Adrenal gland (tissue), 12 donors: ENCODE measurements around the gene QSOX2. TPM values are rescaled to one million over a fixed set of nuclear protein-coding genes. Genes with fewer than 3 reads are reported as not detected.
A peak's percentile ranks its signal among the peaks of the same experiment; 100 is the strongest.

ENCODE experiments used
- DNase-seq, 7 donors: peaks; one replicate each; pipeline ENCODE4 v3.0.0-alpha.2; 2019 to 2020
- H3K27ac ChIP-seq, 5 donors: fragments of 200-600 bp; sonication (generic) in 4 of 5; 1 replicate in 3 of 5; 2 replicates in 2 of 5; pipeline versions ENCODE4 v1.5.1 to v1.8.0; 2016 to 2020; ENCODE audit warnings: mild to moderate bottlenecking in 1 of 5
- H3K27me3 ChIP-seq: fragments of 200-600 bp; 2 replicates; pipeline ENCODE4 v1.8.0; 2021
- H3K36me3 ChIP-seq, 2 donors: fragments of 200-600 bp; replicated peaks in 1 of 2; 1 replicate in 1 of 2; 2 replicates in 1 of 2; pipeline versions ENCODE4 v1.5.1 to v1.8.0; 2018 to 2022
- H3K4me1 ChIP-seq, 2 donors: fragments of 200-600 bp; replicated peaks in 1 of 2; 1 replicate in 1 of 2; 2 replicates in 1 of 2; pipeline versions ENCODE4 v1.5.1 to v1.8.0; 2018 to 2021
- H3K4me3 ChIP-seq, 4 donors: fragments of 200-600 bp; sonication (generic) in 3 of 4; one replicate each; pipeline ENCODE4 v1.5.1; 2016 to 2018
- H3K9me3 ChIP-seq, 3 donors: fragments of 200-600 bp; sonication (generic) in 1 of 3; replicated peaks in 1 of 3; 1 replicate in 2 of 3; 2 replicates in 1 of 3; pipeline versions ENCODE4 v1.5.1 to v1.8.0; 2016 to 2021
- CTCF ChIP-seq, 6 experiments: fragments of 450-650 bp in 4 of 6; fragments of 200-600 bp in 2 of 6; sonication (generic) in 1 of 6; IDR thresholded peaks; 1 replicate in 5 of 6; 2 replicates in 1 of 6; pipeline versions ENCODE4 v1.5.1 to v1.8.0; 2016 to 2021; ENCODE audit warnings: antibody characterized with exemption in 6 of 6, mild to moderate bottlenecking in 2 of 6, moderate library complexity in 1 of 6
- POLR2A ChIP-seq, 2 donors: fragments of 450-650 bp; IDR thresholded peaks; one replicate each; pipeline ENCODE4 v1.6.1; 2017; ENCODE audit warnings: antibody characterized with exemption in 2 of 2, mild to moderate bottlenecking in 2 of 2, moderate library complexity in 1 of 2
- WGBS, 4 donors: extraction: QIAGEN DNeasy Blood & Tissue Kit in 2 of 4; methylation state at CpG; one replicate each; pipeline versions ENCODE4 v1.1.5 to v1.1.7; 2013 to 2017; 5-methylcytosine and 5-hydroxymethylcytosine counted together
- intact Hi-C, 2 donors: fragments of 100-400 bp; cut with DNase I; formaldehyde crosslinking; loops; one replicate each; pipeline versions ENCODE4 v1.14.1 to v1.15.0; 2022 to 2023
- polyA plus RNA-seq, 3 donors: library from polyadenylated mRNA; stranded (reverse); fragments of 200-250 nt in 2 of 3; fragments of 350-450 nt in 1 of 3; fragmentation: Illumina TruSeq in 1 of 3; extraction: RNeasy Lipid Tissue Mini Kit (QIAGEN cat#74804) in 1 of 3; gene quantifications; one replicate each; pipeline ENCODE4 v1.2.3, GENCODE V29; 2013 to 2014
- total RNA-seq, 9 donors: library from RNA; depleted of rRNA in 4 of 9; stranded (reverse); fragments of >200 nt in 4 of 9; fragments of 120-200 nt in 1 of 9; fragmentation: NEBNext Ultra II Directional in 1 of 9; extraction: Animal tissue kit (Norgen Biotek cat#: 25700) in 1 of 9; gene quantifications; one replicate each; pipeline versions ENCODE4 v1.1.0 to v1.2.4, GENCODE V29; 2013 to 2023
- donor health status: healthy with polysubstance abuse.
- donor health status: Bipolar disorder and iron deficiency.
- donor health status: DM: yes; HTN: yes; CAD: no.
- donor health status: DM: no; HTN: no; CAD: no.
- donor health status: DM: no; HTN: no; CAD: no.
- donor health status: DM: yes; HTN: yes; CAD: no.

The QSOX2 gene
- total and polyA plus RNA-seq, 12 donors = 6.4 to 14.3 (median 9.3) TPM

GRCh38 chr9:136203408-136204144, 42.0 kb downstream of the QSOX2 start:
- peaks cover 0 to 2% of the 10 kb centered on the region in 2 donors for H3K4me1 ChIP-seq
- H3K27me3 ChIP-seq = peaks cover 67% of the 10 kb centered on the region
- H3K9me3 ChIP-seq = no peaks in the 10 kb centered on the region
- no peak overlapping the region for H3K4me3 ChIP-seq
- 15 to 26% (median 19%) methylated on average over 5 to 33 of the region's 33 CpGs for WGBS, 4 donors
- intact Hi-C loops = no loop called here
- H3K36me3 ChIP-seq = no peaks in the 10 kb centered on the region
- DNase-seq = no peak
- TF ChIP-seq POLR2A (IDR thresholded peaks at IDR 0.05) (no peak), CTCF (IDR thresholded peaks at IDR 0.05) (no peak)
- no peak overlapping the region for H3K27ac ChIP-seq

GRCh38 chr9:136202454-136203407, 42.9 kb downstream of the QSOX2 start:
- Histone ChIP-seq H3K4me3 (no peak overlapping the region), H3K9me3 (no peaks in the 10 kb centered on the region), H3K27ac (no peak overlapping the region), H3K27me3 (peaks cover 75% of the 10 kb centered on the region), H3K36me3 (no peaks in the 10 kb centered on the region), H3K4me1 (peaks cover 0 to 5% of the 10 kb centered on the region in 2 donors)
- 9 to 25% (median 17%) methylated on average over 11 to 99 of the region's 99 CpGs for WGBS, 4 donors
- intact Hi-C loops = no loop called here
- TF ChIP-seq POLR2A (IDR thresholded peaks at IDR 0.05) (no peak), CTCF (IDR thresholded peaks at IDR 0.05) (no peak)
- DNase-seq = no peak

GRCh38 chr9:136201609-136202453, 43.8 kb downstream of the QSOX2 start:
- Histone ChIP-seq H3K27me3 (peaks cover 84% of the 10 kb centered on the region), H3K27ac (no peak overlapping the region), H3K9me3 (no peaks in the 10 kb centered on the region), H3K4me3 (no peak overlapping the region), H3K4me1 (peaks cover 0 to 5% of the 10 kb centered on the region in 2 donors), H3K36me3 (no peaks in the 10 kb centered on the region)
- no peak for TF ChIP-seq CTCF (IDR thresholded peaks at IDR 0.05)
- no peak for TF ChIP-seq POLR2A (IDR thresholded peaks at IDR 0.05)
- DNase-seq = peak in 2 of 7 donors; percentile 22 to 27
- intact Hi-C loops = no loop called here
- WGBS, 4 donors = 5 to 18% (median 6%) methylated on average over 12 to 85 of the region's 85 CpGs
